GOT3 (cell line): ENCODE measurements around the gene OSBPL2.

Experiments
- DNase-seq: peaks from one replicate; lab custom pipeline; 2025; ENCODE audit warnings: mixed read lengths; lab: John Stamatoyannopoulos, UW

Gene OSBPL2

GRCh38 chr20:62285151-62285550 is 46.8 kb downstream of the OSBPL2 start:
- no peak for DNase-seq

GRCh38 chr20:62285722-62286121 is 47.4 kb downstream of the OSBPL2 start:
- DNase-seq: no peak

GRCh38 chr20:62286493-62287064 is 48.3 kb downstream of the OSBPL2 start:
- DNase-seq: no peak

GRCh38 chr20:62287129-62287528 is 48.8 kb downstream of the OSBPL2 start:
- DNase-seq: no peak

- DNase-seq: no peak
Observed at GRCh38 chr20:62287759-62288534, 49.6 kb downstream of the OSBPL2 start.

- DNase-seq: no peak
Observed at GRCh38 chr20:62288535-62289105, 50.3 kb downstream of the OSBPL2 start.

GRCh38 chr20:62289131-62289530 is 50.8 kb downstream of the OSBPL2 start:
- DNase-seq: no peak

GRCh38 chr20:62289898-62290297 is 51.6 kb downstream of the OSBPL2 start:
- DNase-seq: no peak

- no peak for DNase-seq
Observed at GRCh38 chr20:62291251-62292066, 53.1 kb downstream of the OSBPL2 start.

GRCh38 chr20:62292108-62292507 is 53.8 kb downstream of the OSBPL2 start:
- DNase-seq: no peak

GRCh38 chr20:62293111-62293784 is 54.9 kb downstream of the OSBPL2 start:
- DNase-seq: no peak

- DNase-seq: no peak
Observed at GRCh38 chr20:62293946-62294345, 55.6 kb downstream of the OSBPL2 start.

GRCh38 chr20:62294516-62294915 is 56.2 kb downstream of the OSBPL2 start:
- DNase-seq: no peak

GRCh38 chr20:62296724-62297448 is 58.6 kb downstream of the OSBPL2 start:
- no peak for DNase-seq

- no peak for DNase-seq
Observed at GRCh38 chr20:62297449-62298227, 59.3 kb downstream of the OSBPL2 start.

- DNase-seq: no peak
Observed at GRCh38 chr20:62298577-62299249, 60.4 kb downstream of the OSBPL2 start.

GRCh38 chr20:62299666-62300236 is 61.4 kb downstream of the OSBPL2 start:
- no peak for DNase-seq

- no peak for DNase-seq
Observed at GRCh38 chr20:62300319-62300718, 62.0 kb downstream of the OSBPL2 start.

- no peak for DNase-seq
Observed at GRCh38 chr20:62301111-62301668, 62.9 kb downstream of the OSBPL2 start.
